SK-N-SH treated with all-trans-retinoic acid at 6 μM for 48 hours (cell line): Measurements from ENCODE around the gene TRIOBP.

Source experiments
- ATAC-seq: fragments of 200-7000 bp; cut with Tn5 transposase; 3 replicates; pipeline ENCODE4 v1.9.1; 2020; ENCODE audit warnings: mild to moderate bottlenecking, moderate library complexity
- ARNTL ChIP-seq: fragments of 450-650 bp; formaldehyde crosslinking; IDR thresholded peaks from 2 replicates; pipeline ENCODE4 v1.5.0; 2020; ENCODE audit warnings: low read depth, mild to moderate bottlenecking, moderate library complexity, borderline replicate concordance
- BACH2 ChIP-seq: fragments of 250-450 bp; sonication (Bioruptor Pico); IDR thresholded peaks from 2 replicates; pipeline ENCODE4 v1.9.0; 2021; ENCODE audit warnings: mild to moderate bottlenecking, borderline replicate concordance
- CSDC2 ChIP-seq: fragments of 250-450 bp; sonication (Bioruptor Pico); IDR thresholded peaks from 2 replicates; pipeline ENCODE4 v1.5.0; 2020; ENCODE audit warnings: mild to moderate bottlenecking, moderate library complexity
- ESRRG ChIP-seq: fragments of 250-450 bp; sonication (Bioruptor Pico); IDR thresholded peaks from 2 replicates; pipeline ENCODE4 v1.6.1; 2021; ENCODE audit warnings: mild to moderate bottlenecking
- GLIS3 ChIP-seq: fragments of 250-450 bp; sonication (Bioruptor Pico); IDR thresholded peaks from 2 replicates; pipeline ENCODE4 v1.5.0; 2020; ENCODE audit warnings: mild to moderate bottlenecking, moderate library complexity
- ISL1 ChIP-seq: fragments of 250-450 bp; sonication (Bioruptor Pico); IDR thresholded peaks from 2 replicates; pipeline ENCODE4 v2.1.2; 2022; ENCODE audit warnings: mild to moderate bottlenecking, moderate library complexity
- OSR1 ChIP-seq: fragments of 250-450 bp; sonication (Bioruptor Pico); IDR thresholded peaks from 2 replicates; pipeline ENCODE4 v1.8.0; 2022; ENCODE audit warnings: moderate library complexity, mild to moderate bottlenecking, inconsistent platforms
- PPARA ChIP-seq: fragments of 250-450 bp; sonication (Bioruptor Pico); IDR thresholded peaks from 2 replicates; pipeline ENCODE4 v1.5.0; 2020; ENCODE audit warnings: mild to moderate bottlenecking, borderline replicate concordance
- RARB ChIP-seq: fragments of 250-450 bp; sonication (Bioruptor Pico); IDR thresholded peaks from 2 replicates; pipeline ENCODE4 v1.8.0; 2021; ENCODE audit warnings: mild to moderate bottlenecking, moderate library complexity
- SNAI2 ChIP-seq: fragments of 250-450 bp; sonication (Bioruptor Pico); IDR thresholded peaks from 2 replicates; pipeline ENCODE4 v1.5.0; 2020; ENCODE audit warnings: mild to moderate bottlenecking, moderate library complexity
- TCF4 ChIP-seq: fragments of 250-450 bp; sonication (Bioruptor Pico); IDR thresholded peaks from 2 replicates; pipeline ENCODE4 v1.8.0; 2021; ENCODE audit warnings: mild to moderate bottlenecking, moderate library complexity, borderline replicate concordance
- TOX ChIP-seq: fragments of 250-450 bp; sonication (Bioruptor Pico); IDR thresholded peaks from 2 replicates; pipeline ENCODE4 v1.8.0; 2021; ENCODE audit warnings: mild to moderate bottlenecking, moderate library complexity, borderline replicate concordance
- ZC3H10 ChIP-seq: fragments of 250-450 bp; sonication (Bioruptor Pico); IDR thresholded peaks from 2 replicates; pipeline ENCODE4 v1.5.1; 2021; ENCODE audit warnings: mild to moderate bottlenecking, moderate library complexity
- ZFP3 ChIP-seq: fragments of 250-450 bp; sonication (Bioruptor Pico); IDR thresholded peaks from 2 replicates; pipeline ENCODE4 v1.5.0; 2020; ENCODE audit warnings: mild to moderate bottlenecking, moderate library complexity
- ZFP30 ChIP-seq: fragments of 450-650 bp; formaldehyde crosslinking; IDR thresholded peaks from 2 replicates; pipeline ENCODE4 v1.5.0; 2022; ENCODE audit warnings: mild to moderate bottlenecking, moderate library complexity
- ZNF70 ChIP-seq: fragments of 450-650 bp; formaldehyde crosslinking; IDR thresholded peaks from 2 replicates; pipeline ENCODE4 v1.5.0; 2020; ENCODE audit warnings: mild to moderate bottlenecking, moderate library complexity
- ZNF8 ChIP-seq: fragments of 450-650 bp; formaldehyde crosslinking; IDR thresholded peaks from 2 replicates; pipeline ENCODE4 v1.5.0; 2020; ENCODE audit warnings: mild to moderate bottlenecking, moderate library complexity
- TF ChIP-seq, protein P1 (sequence below): fragments of 250-450 bp; sonication (Bioruptor Pico); IDR thresholded peaks from 2 replicates; pipeline ENCODE4 v1.5.0; 2020; ENCODE audit warnings: mild to moderate bottlenecking, moderate library complexity
- TF ChIP-seq, protein P2 (sequence below): fragments of 250-450 bp; sonication (Bioruptor Pico); IDR thresholded peaks from 2 replicates; pipeline ENCODE4 v1.5.1; 2020; ENCODE audit warnings: low read depth, mild to moderate bottlenecking, moderate library complexity
- TF ChIP-seq, protein P3 (sequence below): fragments of 250-450 bp; sonication (Bioruptor Pico); IDR thresholded peaks from 2 replicates; pipeline ENCODE4 v1.5.1; 2021; ENCODE audit warnings: mild to moderate bottlenecking, moderate library complexity
- TF ChIP-seq, protein P4 (sequence below): fragments of 250-450 bp; sonication (Bioruptor Pico); IDR thresholded peaks from 2 replicates; pipeline ENCODE4 v1.8.0; 2020; ENCODE audit warnings: mild to moderate bottlenecking, moderate library complexity, borderline replicate concordance
- TF ChIP-seq, protein P5 (sequence below): fragments of 250-450 bp; sonication (Bioruptor Pico); IDR thresholded peaks from 2 replicates; pipeline ENCODE4 v1.8.0; 2021; ENCODE audit warnings: low read depth, mild to moderate bottlenecking, moderate library complexity, borderline replicate concordance

TRIOBP gene

DNA sequence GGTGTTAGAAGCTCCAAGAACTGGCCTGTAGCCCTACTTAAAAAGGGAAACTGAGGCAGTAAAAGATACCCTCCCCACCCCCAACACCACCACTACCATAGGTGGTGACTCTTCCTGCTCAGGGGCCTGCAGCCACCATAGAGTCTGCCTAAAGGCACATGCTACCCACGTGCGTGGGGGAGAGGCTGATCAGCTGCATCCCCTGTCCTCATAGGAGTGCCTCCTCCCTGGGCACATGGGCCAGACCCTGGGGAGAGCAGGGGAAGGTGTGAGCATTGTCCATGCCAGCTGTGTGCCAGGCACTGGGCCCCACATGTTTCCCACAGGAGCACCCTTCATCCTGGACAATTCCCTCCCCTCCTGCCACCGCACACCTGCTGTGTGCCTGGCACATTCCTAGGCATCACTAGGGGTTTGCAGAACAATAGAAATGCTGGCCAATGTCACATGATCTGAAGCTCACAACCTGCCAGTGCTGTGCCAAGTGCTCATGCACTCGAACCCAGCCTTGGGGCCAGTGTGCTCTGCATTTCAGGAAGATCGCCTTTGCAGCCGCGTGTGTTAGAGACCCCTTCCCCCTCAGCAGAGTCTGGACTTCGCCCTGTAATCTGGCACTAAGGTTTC is 69.2 kb downstream of the TRIOBP start (continued):
- TF ChIP-seq TCF4, result no peak
- TF ChIP-seq SNAI2, result no peak
- TF ChIP-seq BACH2 (CRISPR knock-in tag), result no peak
- TF ChIP-seq, protein P1, sequence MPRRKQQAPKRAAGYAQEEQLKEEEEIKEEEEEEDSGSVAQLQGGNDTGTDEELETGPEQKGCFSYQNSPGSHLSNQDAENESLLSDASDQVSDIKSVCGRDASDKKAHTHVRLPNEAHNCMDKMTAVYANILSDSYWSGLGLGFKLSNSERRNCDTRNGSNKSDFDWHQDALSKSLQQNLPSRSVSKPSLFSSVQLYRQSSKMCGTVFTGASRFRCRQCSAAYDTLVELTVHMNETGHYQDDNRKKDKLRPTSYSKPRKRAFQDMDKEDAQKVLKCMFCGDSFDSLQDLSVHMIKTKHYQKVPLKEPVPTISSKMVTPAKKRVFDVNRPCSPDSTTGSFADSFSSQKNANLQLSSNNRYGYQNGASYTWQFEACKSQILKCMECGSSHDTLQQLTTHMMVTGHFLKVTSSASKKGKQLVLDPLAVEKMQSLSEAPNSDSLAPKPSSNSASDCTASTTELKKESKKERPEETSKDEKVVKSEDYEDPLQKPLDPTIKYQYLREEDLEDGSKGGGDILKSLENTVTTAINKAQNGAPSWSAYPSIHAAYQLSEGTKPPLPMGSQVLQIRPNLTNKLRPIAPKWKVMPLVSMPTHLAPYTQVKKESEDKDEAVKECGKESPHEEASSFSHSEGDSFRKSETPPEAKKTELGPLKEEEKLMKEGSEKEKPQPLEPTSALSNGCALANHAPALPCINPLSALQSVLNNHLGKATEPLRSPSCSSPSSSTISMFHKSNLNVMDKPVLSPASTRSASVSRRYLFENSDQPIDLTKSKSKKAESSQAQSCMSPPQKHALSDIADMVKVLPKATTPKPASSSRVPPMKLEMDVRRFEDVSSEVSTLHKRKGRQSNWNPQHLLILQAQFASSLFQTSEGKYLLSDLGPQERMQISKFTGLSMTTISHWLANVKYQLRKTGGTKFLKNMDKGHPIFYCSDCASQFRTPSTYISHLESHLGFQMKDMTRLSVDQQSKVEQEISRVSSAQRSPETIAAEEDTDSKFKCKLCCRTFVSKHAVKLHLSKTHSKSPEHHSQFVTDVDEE, result no peak
- no peak for TF ChIP-seq ARNTL
- no peak for TF ChIP-seq ZNF70 (CRISPR knock-in tag)
- TF ChIP-seq, protein P2, sequence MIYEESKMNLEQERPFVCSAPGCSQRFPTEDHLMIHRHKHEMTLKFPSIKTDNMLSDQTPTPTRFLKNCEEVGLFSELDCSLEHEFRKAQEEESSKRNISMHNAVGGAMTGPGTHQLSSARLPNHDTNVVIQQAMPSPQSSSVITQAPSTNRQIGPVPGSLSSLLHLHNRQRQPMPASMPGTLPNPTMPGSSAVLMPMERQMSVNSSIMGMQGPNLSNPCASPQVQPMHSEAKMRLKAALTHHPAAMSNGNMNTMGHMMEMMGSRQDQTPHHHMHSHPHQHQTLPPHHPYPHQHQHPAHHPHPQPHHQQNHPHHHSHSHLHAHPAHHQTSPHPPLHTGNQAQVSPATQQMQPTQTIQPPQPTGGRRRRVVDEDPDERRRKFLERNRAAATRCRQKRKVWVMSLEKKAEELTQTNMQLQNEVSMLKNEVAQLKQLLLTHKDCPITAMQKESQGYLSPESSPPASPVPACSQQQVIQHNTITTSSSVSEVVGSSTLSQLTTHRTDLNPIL (CRISPR knock-in tag), result no peak
- TF ChIP-seq ZFP3 (CRISPR knock-in tag), result no peak
- TF ChIP-seq CSDC2 (CRISPR knock-in tag), result no peak
- TF ChIP-seq ISL1 (CRISPR knock-in tag), result no peak

DNA sequence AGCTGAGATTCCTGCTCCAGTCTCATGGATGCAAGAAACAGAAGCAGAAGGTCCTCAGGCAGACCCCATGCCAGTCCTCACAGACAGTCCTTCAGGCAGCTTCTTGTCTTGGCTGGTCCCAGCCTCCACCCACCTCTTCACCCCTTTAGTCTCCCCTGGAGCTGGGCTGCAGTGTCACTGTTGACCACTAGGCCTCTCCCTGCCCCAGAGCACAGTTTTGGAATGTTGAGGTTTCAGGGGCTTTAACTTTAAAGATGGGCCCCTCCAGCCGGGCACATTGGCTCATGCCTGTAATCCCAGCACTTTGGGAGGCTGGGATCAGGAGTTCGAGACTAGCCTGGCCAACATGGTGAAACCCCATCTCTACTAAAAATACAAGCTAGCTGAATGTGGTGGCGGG is 71.4 kb downstream of the TRIOBP start:
- TF ChIP-seq ISL1 (CRISPR knock-in tag), result no peak
- TF ChIP-seq ESRRG (CRISPR knock-in tag), result no peak
- TF ChIP-seq ZC3H10 (CRISPR knock-in tag), result no peak
- TF ChIP-seq, protein P3, sequence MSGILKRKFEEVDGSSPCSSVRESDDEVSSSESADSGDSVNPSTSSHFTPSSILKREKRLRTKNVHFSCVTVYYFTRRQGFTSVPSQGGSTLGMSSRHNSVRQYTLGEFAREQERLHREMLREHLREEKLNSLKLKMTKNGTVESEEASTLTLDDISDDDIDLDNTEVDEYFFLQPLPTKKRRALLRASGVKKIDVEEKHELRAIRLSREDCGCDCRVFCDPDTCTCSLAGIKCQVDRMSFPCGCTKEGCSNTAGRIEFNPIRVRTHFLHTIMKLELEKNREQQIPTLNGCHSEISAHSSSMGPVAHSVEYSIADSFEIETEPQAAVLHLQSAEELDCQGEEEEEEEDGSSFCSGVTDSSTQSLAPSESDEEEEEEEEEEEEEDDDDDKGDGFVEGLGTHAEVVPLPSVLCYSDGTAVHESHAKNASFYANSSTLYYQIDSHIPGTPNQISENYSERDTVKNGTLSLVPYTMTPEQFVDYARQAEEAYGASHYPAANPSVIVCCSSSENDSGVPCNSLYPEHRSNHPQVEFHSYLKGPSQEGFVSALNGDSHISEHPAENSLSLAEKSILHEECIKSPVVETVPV (CRISPR knock-in tag), result no peak
- TF ChIP-seq PPARA (CRISPR knock-in tag), result no peak
- no peak for TF ChIP-seq OSR1
- TF ChIP-seq TOX (CRISPR knock-in tag), result no peak
- TF ChIP-seq, protein P2 (CRISPR knock-in tag), result no peak
- TF ChIP-seq CSDC2 (CRISPR knock-in tag), result no peak
- TF ChIP-seq, protein P4, sequence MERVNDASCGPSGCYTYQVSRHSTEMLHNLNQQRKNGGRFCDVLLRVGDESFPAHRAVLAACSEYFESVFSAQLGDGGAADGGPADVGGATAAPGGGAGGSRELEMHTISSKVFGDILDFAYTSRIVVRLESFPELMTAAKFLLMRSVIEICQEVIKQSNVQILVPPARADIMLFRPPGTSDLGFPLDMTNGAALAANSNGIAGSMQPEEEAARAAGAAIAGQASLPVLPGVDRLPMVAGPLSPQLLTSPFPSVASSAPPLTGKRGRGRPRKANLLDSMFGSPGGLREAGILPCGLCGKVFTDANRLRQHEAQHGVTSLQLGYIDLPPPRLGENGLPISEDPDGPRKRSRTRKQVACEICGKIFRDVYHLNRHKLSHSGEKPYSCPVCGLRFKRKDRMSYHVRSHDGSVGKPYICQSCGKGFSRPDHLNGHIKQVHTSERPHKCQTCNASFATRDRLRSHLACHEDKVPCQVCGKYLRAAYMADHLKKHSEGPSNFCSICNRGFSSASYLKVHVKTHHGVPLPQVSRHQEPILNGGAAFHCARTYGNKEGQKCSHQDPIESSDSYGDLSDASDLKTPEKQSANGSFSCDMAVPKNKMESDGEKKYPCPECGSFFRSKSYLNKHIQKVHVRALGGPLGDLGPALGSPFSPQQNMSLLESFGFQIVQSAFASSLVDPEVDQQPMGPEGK, result no peak
- TF ChIP-seq GLIS3, result no peak
- TF ChIP-seq ARNTL, result no peak
- no peak for TF ChIP-seq ZNF70 (CRISPR knock-in tag)
- no peak for TF ChIP-seq ZNF8 (CRISPR knock-in tag)
- TF ChIP-seq BACH2 (CRISPR knock-in tag), result no peak
- peak; percentile 58 for ATAC-seq

DNA sequence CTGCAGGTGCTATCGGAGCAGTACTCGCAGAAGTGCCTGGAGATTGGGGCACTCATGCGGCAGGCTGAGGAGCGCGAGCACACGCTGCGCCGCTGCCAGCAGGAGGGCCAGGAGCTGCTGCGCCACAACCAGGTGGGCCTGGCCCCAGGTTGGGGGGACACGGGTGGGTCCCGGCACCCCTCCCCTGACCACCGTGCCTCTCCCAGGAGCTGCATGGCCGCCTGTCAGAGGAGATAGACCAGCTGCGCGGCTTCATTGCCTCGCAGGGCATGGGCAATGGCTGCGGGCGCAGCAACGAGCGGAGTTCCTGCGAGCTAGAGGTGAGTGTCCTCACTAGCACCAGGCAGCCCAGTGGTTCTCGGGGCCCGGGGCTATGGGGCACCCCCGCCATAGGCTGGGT is 72.2 kb downstream of the TRIOBP start:
- no peak for ATAC-seq
- no peak for TF ChIP-seq TCF4
- no peak for TF ChIP-seq ZC3H10 (CRISPR knock-in tag)
- no peak for TF ChIP-seq CSDC2 (CRISPR knock-in tag)
- TF ChIP-seq ESRRG (CRISPR knock-in tag), result no peak
- TF ChIP-seq ZFP30, result no peak
- TF ChIP-seq ZNF8 (CRISPR knock-in tag), result no peak
- TF ChIP-seq ARNTL, result no peak
- TF ChIP-seq, protein P5, sequence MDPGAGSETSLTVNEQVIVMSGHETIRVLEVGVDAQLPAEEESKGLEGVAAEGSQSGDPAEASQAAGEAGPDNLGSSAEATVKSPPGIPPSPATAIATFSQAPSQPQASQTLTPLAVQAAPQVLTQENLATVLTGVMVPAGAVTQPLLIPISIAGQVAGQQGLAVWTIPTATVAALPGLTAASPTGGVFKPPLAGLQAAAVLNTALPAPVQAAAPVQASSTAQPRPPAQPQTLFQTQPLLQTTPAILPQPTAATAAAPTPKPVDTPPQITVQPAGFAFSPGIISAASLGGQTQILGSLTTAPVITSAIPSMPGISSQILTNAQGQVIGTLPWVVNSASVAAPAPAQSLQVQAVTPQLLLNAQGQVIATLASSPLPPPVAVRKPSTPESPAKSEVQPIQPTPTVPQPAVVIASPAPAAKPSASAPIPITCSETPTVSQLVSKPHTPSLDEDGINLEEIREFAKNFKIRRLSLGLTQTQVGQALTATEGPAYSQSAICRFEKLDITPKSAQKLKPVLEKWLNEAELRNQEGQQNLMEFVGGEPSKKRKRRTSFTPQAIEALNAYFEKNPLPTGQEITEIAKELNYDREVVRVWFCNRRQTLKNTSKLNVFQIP (CRISPR knock-in tag), result no peak
- no peak for TF ChIP-seq RARB (CRISPR knock-in tag)
- no peak for TF ChIP-seq BACH2 (CRISPR knock-in tag)
- no peak for TF ChIP-seq ISL1 (CRISPR knock-in tag)
- TF ChIP-seq SNAI2, result no peak
- TF ChIP-seq, protein P2 (CRISPR knock-in tag), result no peak
